Measurements from ENCODE around the gene MAN2A1.

Gene MAN2A1

GRCh38 chr5:109693535-109694400, 4.0 kb downstream of the MAN2A1 start:
- H3K36me3 ChIP-seq: no peaks in the 10 kb centered on the region
- peaks cover 11 to 20% of the 10 kb centered on the region in 2 experiments for H3K4me1 ChIP-seq (ENCODE audit: control insufficient read depth in 1 of 2, insufficient read depth in 1 of 2, low read depth in 1 of 2, low read length in 1 of 2)
- no peak for TF ChIP-seq CTCF (IDR thresholded peaks at IDR 0.05)
- no peaks in the 10 kb centered on the region for H3K9me3 ChIP-seq
- no peak overlapping the region for H3K4me3 ChIP-seq (ENCODE audit: low read depth in 1 of 2, low read length in 1 of 2)
- no peak overlapping the region for H3K27ac ChIP-seq
- H3K27me3 ChIP-seq: no peaks in the 10 kb centered on the region

GRCh38 chr5:109694451-109694891, 4.7 kb downstream of the MAN2A1 start:
- Histone ChIP-seq H3K9me3 (no peaks in the 10 kb centered on the region), H3K27me3 (no peaks in the 10 kb centered on the region), H3K4me3 (ENCODE audit: low read depth in 1 of 2, low read length in 1 of 2) (no peak overlapping the region), H3K27ac (no peak overlapping the region), H3K4me1 (ENCODE audit: control insufficient read depth in 1 of 2, insufficient read depth in 1 of 2, low read depth in 1 of 2, low read length in 1 of 2) (peaks cover 7 to 18% of the 10 kb centered on the region in 2 experiments), H3K36me3 (no peaks in the 10 kb centered on the region)
- no peak for TF ChIP-seq CTCF (IDR thresholded peaks at IDR 0.05)

GRCh38 chr5:109695005-109695926, 5.5 kb downstream of the MAN2A1 start:
- no peak for TF ChIP-seq CTCF (IDR thresholded peaks at IDR 0.05)
- peak overlapping the region; percentile 61 for H3K27ac ChIP-seq

GRCh38 chr5:109697339-109697738, 7.6 kb downstream of the MAN2A1 start:
- Histone ChIP-seq H3K4me3 (ENCODE audit: low read depth in 1 of 2, low read length in 1 of 2) (no peak overlapping the region), H3K4me1 (ENCODE audit: control insufficient read depth in 1 of 2, insufficient read depth in 1 of 2, low read depth in 1 of 2, low read length in 1 of 2) (no peaks in the 10 kb centered on the region)

More at GRCh38 chr5:109695005-109695926, 5.5 kb downstream of the MAN2A1 start:
- no peaks in the 10 kb centered on the region for H3K9me3 ChIP-seq
- H3K36me3 ChIP-seq: no peaks in the 10 kb centered on the region
- no peak overlapping the region for H3K4me3 ChIP-seq (ENCODE audit: low read depth in 1 of 2, low read length in 1 of 2)
- no peaks in the 10 kb centered on the region for H3K27me3 ChIP-seq
- H3K4me1 ChIP-seq (ENCODE audit: control insufficient read depth in 1 of 2, insufficient read depth in 1 of 2, low read depth in 1 of 2, low read length in 1 of 2): peaks cover 7 to 15% of the 10 kb centered on the region in 2 experiments

More at GRCh38 chr5:109697339-109697738, 7.6 kb downstream of the MAN2A1 start:
- Histone ChIP-seq H3K36me3 (no peaks in the 10 kb centered on the region), H3K9me3 (no peaks in the 10 kb centered on the region), H3K27ac (no peak overlapping the region), H3K27me3 (no peaks in the 10 kb centered on the region)
- no peak for TF ChIP-seq CTCF (IDR thresholded peaks at IDR 0.05)
